HUES48 (cell line): ENCODE measurements around the gene SYT13.

Experiments
- H3K27ac ChIP-seq: one replicate; pipeline ENCODE4 v1.7.0; 2013; ENCODE audit warnings: low read depth, low read length, inconsistent platforms
- H3K27me3 ChIP-seq: 2 replicates; pipeline ENCODE4 v1.6.1; 2013; ENCODE audit warnings: mild to moderate bottlenecking, low read length; ENCODE audit not compliant: control insufficient read depth, insufficient read depth
- H3K36me3 ChIP-seq: 2 replicates; pipeline ENCODE4 v1.6.1; 2013; ENCODE audit warnings: low read length; ENCODE audit not compliant: control insufficient read depth, insufficient read depth
- H3K4me1 ChIP-seq: 2 replicates; pipeline ENCODE4 v1.6.1; 2013; ENCODE audit warnings: mild to moderate bottlenecking, low read length; ENCODE audit not compliant: control insufficient read depth, insufficient read depth
- H3K4me3 ChIP-seq: 2 replicates; pipeline ENCODE4 v1.5.1; 2013; ENCODE audit warnings: mild to moderate bottlenecking, low read depth, low read length
- H3K9ac ChIP-seq: 2 replicates; pipeline ENCODE4 v1.6.1; 2013; ENCODE audit warnings: mild to moderate bottlenecking, low read depth, low read length, moderate library complexity
- H3K9me3 ChIP-seq: 2 replicates; pipeline ENCODE4 v1.6.1; 2013; ENCODE audit warnings: low read length; ENCODE audit not compliant: control insufficient read depth, insufficient read depth

The SYT13 gene

GRCh38 chr11:45313171-45313865 is 27.2 kb upstream of the SYT13 start:
- Histone ChIP-seq H3K9me3 (no peaks in the 10 kb centered on the region), H3K27ac (no peak overlapping the region), H3K27me3 (no peaks in the 10 kb centered on the region), H3K4me3 (no peak overlapping the region), H3K4me1 (no peaks in the 10 kb centered on the region), H3K9ac (no peak overlapping the region), H3K36me3 (no peaks in the 10 kb centered on the region)

GRCh38 chr11:45305874-45306623 is 19.9 kb upstream of the SYT13 start:
- H3K27me3 ChIP-seq: peaks cover 5% of the 10 kb centered on the region; the same call in 1 of the 2 replicates
- H3K4me1 ChIP-seq: no peaks in the 10 kb centered on the region
- no peaks in the 10 kb centered on the region for H3K9me3 ChIP-seq
- no peaks in the 10 kb centered on the region for H3K36me3 ChIP-seq
- H3K9ac ChIP-seq: no peak overlapping the region
- H3K27ac ChIP-seq: no peak overlapping the region
- no peak overlapping the region for H3K4me3 ChIP-seq

GRCh38 chr11:45304992-45305335 is 18.8 kb upstream of the SYT13 start:
- peaks cover 5% of the 10 kb centered on the region for H3K27me3 ChIP-seq

GRCh38 chr11:45304111-45304991 is 18.2 kb upstream of the SYT13 start:
- no peak overlapping the region for H3K9ac ChIP-seq
- no peaks in the 10 kb centered on the region for H3K9me3 ChIP-seq
- peaks cover 5% of the 10 kb centered on the region for H3K27me3 ChIP-seq

More at GRCh38 chr11:45304992-45305335, 18.8 kb upstream of the SYT13 start:
- Histone ChIP-seq H3K27ac (no peak overlapping the region), H3K4me1 (no peaks in the 10 kb centered on the region), H3K9ac (no peak overlapping the region), H3K36me3 (no peaks in the 10 kb centered on the region), H3K9me3 (no peaks in the 10 kb centered on the region), H3K4me3 (no peak overlapping the region)

GRCh38 chr11:45303316-45303715 is 17.2 kb upstream of the SYT13 start:
- H3K9me3 ChIP-seq: no peaks in the 10 kb centered on the region
- H3K36me3 ChIP-seq: no peaks in the 10 kb centered on the region
- peaks cover 6% of the 10 kb centered on the region; the same call in 1 of the 2 replicates for H3K4me1 ChIP-seq
- H3K9ac ChIP-seq: no peak overlapping the region
- H3K27ac ChIP-seq: no peak overlapping the region
- H3K4me3 ChIP-seq: no peak overlapping the region
- H3K27me3 ChIP-seq: peaks cover 5% of the 10 kb centered on the region

More at GRCh38 chr11:45304111-45304991, 18.2 kb upstream of the SYT13 start:
- no peak overlapping the region for H3K4me3 ChIP-seq
- no peak overlapping the region for H3K27ac ChIP-seq
- H3K4me1 ChIP-seq: no peaks in the 10 kb centered on the region
- no peaks in the 10 kb centered on the region for H3K36me3 ChIP-seq

- H3K9ac ChIP-seq: no peak overlapping the region
- no peaks in the 10 kb centered on the region for H3K9me3 ChIP-seq
- no peak overlapping the region for H3K27ac ChIP-seq
- peaks cover 6% of the 10 kb centered on the region; the same call in 1 of the 2 replicates for H3K4me1 ChIP-seq
- no peaks in the 10 kb centered on the region for H3K36me3 ChIP-seq
- no peak overlapping the region for H3K4me3 ChIP-seq
- peaks cover 5% of the 10 kb centered on the region for H3K27me3 ChIP-seq
Observed at GRCh38 chr11:45301537-45302246, 15.6 kb upstream of the SYT13 start.

GRCh38 chr11:45300715-45301114 is 14.6 kb upstream of the SYT13 start:
- H3K27me3 ChIP-seq: peaks cover 4% of the 10 kb centered on the region
- H3K4me1 ChIP-seq: peaks cover 6% of the 10 kb centered on the region; the same call in 1 of the 2 replicates
- H3K27ac ChIP-seq: no peak overlapping the region
- no peaks in the 10 kb centered on the region for H3K9me3 ChIP-seq
- H3K4me3 ChIP-seq: no peak overlapping the region
- no peak overlapping the region for H3K9ac ChIP-seq
- no peaks in the 10 kb centered on the region for H3K36me3 ChIP-seq

GRCh38 chr11:45298718-45299117 is 12.6 kb upstream of the SYT13 start:
- no peaks in the 10 kb centered on the region; the same call in 1 of the 2 replicates for H3K27me3 ChIP-seq
- peaks cover 6% of the 10 kb centered on the region; the same call in 1 of the 2 replicates for H3K4me1 ChIP-seq
- 0 out of 2 replicates have a peak overlapping the region, but pooled peaks have one; percentile 3 for H3K9ac ChIP-seq
- H3K4me3 ChIP-seq: no peak overlapping the region
- H3K9me3 ChIP-seq: no peaks in the 10 kb centered on the region
- peak overlapping the region; percentile 27 for H3K27ac ChIP-seq
- no peaks in the 10 kb centered on the region for H3K36me3 ChIP-seq

- Histone ChIP-seq H3K4me3 (no peak overlapping the region), H3K4me1 (peaks cover 6% of the 10 kb centered on the region; the same call in 1 of the 2 replicates), H3K27ac (no peak overlapping the region), H3K9ac (no peak overlapping the region), H3K27me3 (no peaks in the 10 kb centered on the region; the same call in 1 of the 2 replicates), H3K36me3 (no peaks in the 10 kb centered on the region), H3K9me3 (no peaks in the 10 kb centered on the region)
Observed at GRCh38 chr11:45296075-45296474, 9.9 kb upstream of the SYT13 start.

- no peaks in the 10 kb centered on the region for H3K36me3 ChIP-seq
- H3K4me3 ChIP-seq: no peak overlapping the region
- H3K27me3 ChIP-seq: peaks cover 6% of the 10 kb centered on the region; the same call in 1 of the 2 replicates
- no peak overlapping the region for H3K27ac ChIP-seq
- no peaks in the 10 kb centered on the region for H3K9me3 ChIP-seq
- H3K4me1 ChIP-seq: peaks cover 6% of the 10 kb centered on the region; the same call in 1 of the 2 replicates
- no peak overlapping the region for H3K9ac ChIP-seq
Observed at GRCh38 chr11:45294499-45294898, 8.4 kb upstream of the SYT13 start.
